ENCODE results near the gene OSBPL5. TPM values are rescaled to one million over a fixed set of nuclear protein-coding genes. Genes with fewer than 3 reads are reported as not detected.

Gene OSBPL5
- total RNA-seq, 1 donor from 2014 or later, result 31.4 TPM

GRCh38 chr11:3049430-3050243, 115.5 kb downstream of the OSBPL5 start:
- H3K27ac Mint-ChIP-seq (ENCODE audit: unreplicated experiment), result peak overlapping the region; percentile 30
- no peak for TF ChIP-seq CTCF (conservative IDR thresholded peaks at IDR 0.05)
- no peaks in the 10 kb centered on the region for H3K27me3 Mint-ChIP-seq (ENCODE audit: low read depth)
- H3K36me3 Mint-ChIP-seq (ENCODE audit: low read depth), result no peaks in the 10 kb centered on the region
- peaks cover 28% of the 10 kb centered on the region for H3K4me1 Mint-ChIP-seq
- H3K9me3 Mint-ChIP-seq, result no peaks in the 10 kb centered on the region
- H3K4me3 Mint-ChIP-seq, result no peak overlapping the region
- no peak for DNase-seq (ENCODE audit: low read depth, low spot score)

- no peak for TF ChIP-seq CTCF (conservative IDR thresholded peaks at IDR 0.05)
- Mint-ChIP-seq H3K4me1 (peaks cover 20% of the 10 kb centered on the region), H3K9me3 (no peaks in the 10 kb centered on the region), H3K4me3 (no peak overlapping the region), H3K27ac (ENCODE audit: unreplicated experiment) (no peak overlapping the region), H3K36me3 (ENCODE audit: low read depth) (no peaks in the 10 kb centered on the region), H3K27me3 (ENCODE audit: low read depth) (no peaks in the 10 kb centered on the region)
- DNase-seq (ENCODE audit: low read depth, low spot score), result no peak
These were observed 117.5 kb downstream of the OSBPL5 start for GRCh38 chr11:3047637-3048036.

GRCh38 chr11:3046641-3047040, 118.5 kb downstream of the OSBPL5 start:
- peaks cover 16% of the 10 kb centered on the region for H3K4me1 Mint-ChIP-seq
- no peak overlapping the region for H3K27ac Mint-ChIP-seq (ENCODE audit: unreplicated experiment)
- TF ChIP-seq CTCF (conservative IDR thresholded peaks at IDR 0.05), result no peak
- H3K9me3 Mint-ChIP-seq, result no peaks in the 10 kb centered on the region
- no peaks in the 10 kb centered on the region for H3K36me3 Mint-ChIP-seq (ENCODE audit: low read depth)
- no peaks in the 10 kb centered on the region for H3K27me3 Mint-ChIP-seq (ENCODE audit: low read depth)
- DNase-seq (ENCODE audit: low read depth, low spot score), result no peak
- H3K4me3 Mint-ChIP-seq, result no peak overlapping the region

DNA sequence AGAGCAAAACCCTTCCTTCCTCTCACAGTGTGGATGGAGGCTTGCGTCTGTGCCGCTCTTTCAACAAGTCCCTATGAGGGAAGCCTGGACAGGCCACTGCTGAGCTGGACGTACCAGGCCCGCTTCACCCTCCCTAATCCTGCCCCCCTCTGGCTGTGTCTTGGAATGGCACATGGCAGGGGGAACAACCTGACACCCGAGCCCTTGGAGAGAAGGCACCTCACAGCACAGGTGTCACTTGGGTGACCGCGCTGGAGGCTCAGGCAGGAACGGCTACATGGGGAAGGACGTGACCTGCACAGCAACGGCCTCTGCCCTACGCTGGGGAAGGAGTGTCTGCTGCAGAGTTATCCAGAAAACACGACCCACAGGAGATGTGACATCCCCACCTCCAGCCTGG, 118.9 kb downstream of the OSBPL5 start:
- Mint-ChIP-seq H3K36me3 (ENCODE audit: low read depth) (no peaks in the 10 kb centered on the region), H3K27ac (ENCODE audit: unreplicated experiment) (no peak overlapping the region), H3K4me1 (peaks cover 12% of the 10 kb centered on the region), H3K27me3 (ENCODE audit: low read depth) (no peaks in the 10 kb centered on the region), H3K9me3 (no peaks in the 10 kb centered on the region), H3K4me3 (no peak overlapping the region)
- no peak for DNase-seq (ENCODE audit: low read depth, low spot score)
- TF ChIP-seq CTCF (conservative IDR thresholded peaks at IDR 0.05), result peak; percentile 23

- Mint-ChIP-seq H3K4me3 (no peak overlapping the region), H3K27me3 (ENCODE audit: low read depth) (no peaks in the 10 kb centered on the region), H3K36me3 (ENCODE audit: low read depth) (peaks cover 4% of the 10 kb centered on the region), H3K9me3 (no peaks in the 10 kb centered on the region), H3K27ac (ENCODE audit: unreplicated experiment) (no peak overlapping the region), H3K4me1 (peaks cover 4% of the 10 kb centered on the region)
- DNase-seq (ENCODE audit: low read depth, low spot score), result no peak
- TF ChIP-seq CTCF (conservative IDR thresholded peaks at IDR 0.05), result no peak
These were observed 120.2 kb downstream of the OSBPL5 start for GRCh38 chr11:3044915-3045314.
